Measurements from ENCODE around the gene CELA2B.

DNA sequence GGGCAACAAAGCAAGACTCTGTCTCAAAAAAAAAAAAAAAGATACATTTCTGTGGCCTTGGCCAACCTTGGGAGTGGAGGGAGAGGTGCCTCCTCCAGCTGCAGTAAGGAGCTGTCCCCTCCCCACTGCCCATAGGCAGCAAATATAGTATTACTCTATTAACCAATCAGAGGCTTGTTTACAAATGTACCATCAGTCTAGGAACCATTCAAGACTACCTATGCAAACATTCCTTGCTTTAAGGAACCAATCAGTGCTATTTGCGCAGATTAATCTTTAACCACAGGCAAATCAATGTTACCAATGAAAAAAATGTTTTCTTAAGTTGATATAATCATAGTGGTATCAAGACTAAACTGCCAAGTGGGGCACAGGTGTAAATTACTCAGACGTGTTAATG, 18.3 kb upstream of the CELA2B start:
- TF ChIP-seq, protein P1, sequence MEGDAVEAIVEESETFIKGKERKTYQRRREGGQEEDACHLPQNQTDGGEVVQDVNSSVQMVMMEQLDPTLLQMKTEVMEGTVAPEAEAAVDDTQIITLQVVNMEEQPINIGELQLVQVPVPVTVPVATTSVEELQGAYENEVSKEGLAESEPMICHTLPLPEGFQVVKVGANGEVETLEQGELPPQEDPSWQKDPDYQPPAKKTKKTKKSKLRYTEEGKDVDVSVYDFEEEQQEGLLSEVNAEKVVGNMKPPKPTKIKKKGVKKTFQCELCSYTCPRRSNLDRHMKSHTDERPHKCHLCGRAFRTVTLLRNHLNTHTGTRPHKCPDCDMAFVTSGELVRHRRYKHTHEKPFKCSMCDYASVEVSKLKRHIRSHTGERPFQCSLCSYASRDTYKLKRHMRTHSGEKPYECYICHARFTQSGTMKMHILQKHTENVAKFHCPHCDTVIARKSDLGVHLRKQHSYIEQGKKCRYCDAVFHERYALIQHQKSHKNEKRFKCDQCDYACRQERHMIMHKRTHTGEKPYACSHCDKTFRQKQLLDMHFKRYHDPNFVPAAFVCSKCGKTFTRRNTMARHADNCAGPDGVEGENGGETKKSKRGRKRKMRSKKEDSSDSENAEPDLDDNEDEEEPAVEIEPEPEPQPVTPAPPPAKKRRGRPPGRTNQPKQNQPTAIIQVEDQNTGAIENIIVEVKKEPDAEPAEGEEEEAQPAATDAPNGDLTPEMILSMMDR (conservative IDR thresholded peaks at IDR 0.05), result no peak
- no peak for TF ChIP-seq ZFX (IDR thresholded peaks at IDR 0.05)
